Body of pancreas (tissue), 4 donors: Measurements from ENCODE around the gene AFF3.

ENCODE experiments used
- CTCF ChIP-seq, 7 experiments: fragments of 450-650 bp in 4 of 7; fragments of 200-600 bp in 3 of 7; sonication (generic) in 3 of 7; IDR thresholded peaks; one replicate each; pipeline ENCODE4 v1.5.1; 2016 to 2019; ENCODE audit warnings: antibody characterized with exemption in 7 of 7
- POLR2A ChIP-seq, 3 donors: fragments of 450-650 bp; IDR thresholded peaks; one replicate each; pipeline ENCODE4 v1.6.1; 2016; ENCODE audit warnings: antibody characterized with exemption in 3 of 3, mild to moderate bottlenecking in 2 of 3

DNA sequence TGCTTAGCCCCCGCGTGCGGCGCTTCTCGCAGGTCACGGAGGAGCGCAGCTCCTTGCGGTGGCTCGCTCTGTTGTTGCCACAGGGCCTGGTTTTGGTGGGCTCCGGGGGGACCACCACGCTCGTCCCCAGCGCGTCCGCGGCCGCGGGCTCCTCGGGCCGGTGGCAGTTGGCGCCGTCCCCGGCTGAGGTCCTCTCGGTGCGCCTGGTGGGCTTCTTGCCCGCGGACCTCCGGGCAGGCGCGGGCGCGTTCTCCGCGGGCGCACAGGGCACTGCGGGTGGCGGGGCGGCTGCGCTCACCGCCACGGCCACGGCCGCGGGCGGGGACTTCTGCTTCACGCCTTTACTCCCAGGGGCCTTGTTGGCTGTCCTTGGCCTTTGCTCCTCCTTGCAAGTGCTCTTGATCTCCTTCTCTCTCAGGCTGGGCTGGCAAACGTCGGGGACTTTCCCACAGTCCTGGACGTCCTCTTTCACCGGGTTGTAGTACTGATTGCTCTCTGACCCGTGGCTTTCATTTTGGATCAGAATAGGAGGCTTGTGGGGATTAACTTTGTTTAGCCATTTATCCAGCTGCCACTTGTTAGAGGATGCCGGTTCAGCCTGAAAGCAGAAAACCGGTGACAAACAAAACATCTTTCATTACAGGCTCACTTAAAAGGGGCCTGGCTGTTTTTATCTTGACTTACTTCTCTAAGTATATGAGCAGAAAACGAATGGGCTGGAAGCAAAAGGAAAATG is 548.5 kb downstream of the AFF3 start:
- TF ChIP-seq CTCF (IDR thresholded peaks at IDR 0.05) (no peak), POLR2A (IDR thresholded peaks at IDR 0.05) (no peak)
